Measurements from ENCODE around the gene NOSTRIN.

NOSTRIN gene

DNA sequence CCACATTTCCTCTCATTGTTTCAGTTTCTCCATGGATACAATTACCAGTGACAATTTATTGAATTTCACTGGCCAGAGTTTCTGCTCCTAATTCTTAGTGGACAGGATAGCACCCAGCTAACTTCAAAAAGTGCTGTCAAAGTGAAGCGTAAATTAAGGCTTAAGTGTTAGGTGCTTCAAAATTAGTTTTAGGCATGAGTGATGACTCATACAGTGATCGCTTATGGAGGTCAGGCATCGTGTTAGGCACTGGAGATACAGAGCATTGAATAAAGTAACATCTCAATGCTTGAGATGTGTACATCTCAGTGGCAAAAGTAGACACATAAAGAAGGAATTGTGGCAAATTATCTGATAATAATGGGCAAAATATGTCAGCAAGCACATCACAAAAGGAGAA lies 40.8 kb downstream of the NOSTRIN start:
- Mint-ChIP-seq H3K4me1 (no peaks in the 10 kb centered on the region), H3K9me3 (no peaks in the 10 kb centered on the region), H3K27me3 (ENCODE audit: low read depth, poor library complexity) (no peaks in the 10 kb centered on the region), H3K27ac (no peak overlapping the region), H3K36me3 (ENCODE audit: low read depth) (peaks cover 4% of the 10 kb centered on the region), H3K4me3 (no peak overlapping the region)
- TF ChIP-seq, protein P1, sequence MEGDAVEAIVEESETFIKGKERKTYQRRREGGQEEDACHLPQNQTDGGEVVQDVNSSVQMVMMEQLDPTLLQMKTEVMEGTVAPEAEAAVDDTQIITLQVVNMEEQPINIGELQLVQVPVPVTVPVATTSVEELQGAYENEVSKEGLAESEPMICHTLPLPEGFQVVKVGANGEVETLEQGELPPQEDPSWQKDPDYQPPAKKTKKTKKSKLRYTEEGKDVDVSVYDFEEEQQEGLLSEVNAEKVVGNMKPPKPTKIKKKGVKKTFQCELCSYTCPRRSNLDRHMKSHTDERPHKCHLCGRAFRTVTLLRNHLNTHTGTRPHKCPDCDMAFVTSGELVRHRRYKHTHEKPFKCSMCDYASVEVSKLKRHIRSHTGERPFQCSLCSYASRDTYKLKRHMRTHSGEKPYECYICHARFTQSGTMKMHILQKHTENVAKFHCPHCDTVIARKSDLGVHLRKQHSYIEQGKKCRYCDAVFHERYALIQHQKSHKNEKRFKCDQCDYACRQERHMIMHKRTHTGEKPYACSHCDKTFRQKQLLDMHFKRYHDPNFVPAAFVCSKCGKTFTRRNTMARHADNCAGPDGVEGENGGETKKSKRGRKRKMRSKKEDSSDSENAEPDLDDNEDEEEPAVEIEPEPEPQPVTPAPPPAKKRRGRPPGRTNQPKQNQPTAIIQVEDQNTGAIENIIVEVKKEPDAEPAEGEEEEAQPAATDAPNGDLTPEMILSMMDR (IDR thresholded peaks at IDR 0.05), result no peak
- DNase-seq, result no peak

DNA sequence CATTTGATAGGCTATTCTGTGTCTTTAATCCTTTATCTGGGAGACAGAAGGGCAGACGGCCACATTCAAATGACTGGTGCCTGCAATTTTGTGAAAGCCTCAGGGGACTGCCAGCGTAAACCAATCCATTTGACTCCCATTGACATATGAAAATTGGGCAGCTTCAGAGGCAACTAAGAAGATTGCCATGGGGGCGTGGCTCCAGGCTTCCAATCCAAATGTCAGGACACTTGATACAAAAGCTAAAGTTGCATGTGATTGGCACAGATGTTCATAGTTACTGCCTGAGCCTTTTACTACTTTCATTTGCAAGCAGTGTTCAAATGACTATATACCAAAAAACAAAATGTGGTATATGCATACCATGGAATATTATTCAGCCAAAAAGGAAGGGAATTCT lies 45.8 kb downstream of the NOSTRIN start:
- no peaks in the 10 kb centered on the region for H3K27me3 Mint-ChIP-seq (ENCODE audit: low read depth, poor library complexity)
- H3K4me3 Mint-ChIP-seq, result no peak overlapping the region
- peaks cover 5% of the 10 kb centered on the region for H3K4me1 Mint-ChIP-seq
- TF ChIP-seq, protein P1 (IDR thresholded peaks at IDR 0.05), result no peak
- H3K9me3 Mint-ChIP-seq, result no peaks in the 10 kb centered on the region
- peak; percentile 12 for DNase-seq
- peaks cover 16% of the 10 kb centered on the region for H3K36me3 Mint-ChIP-seq (ENCODE audit: low read depth)
- H3K27ac Mint-ChIP-seq, result no peak overlapping the region

DNA sequence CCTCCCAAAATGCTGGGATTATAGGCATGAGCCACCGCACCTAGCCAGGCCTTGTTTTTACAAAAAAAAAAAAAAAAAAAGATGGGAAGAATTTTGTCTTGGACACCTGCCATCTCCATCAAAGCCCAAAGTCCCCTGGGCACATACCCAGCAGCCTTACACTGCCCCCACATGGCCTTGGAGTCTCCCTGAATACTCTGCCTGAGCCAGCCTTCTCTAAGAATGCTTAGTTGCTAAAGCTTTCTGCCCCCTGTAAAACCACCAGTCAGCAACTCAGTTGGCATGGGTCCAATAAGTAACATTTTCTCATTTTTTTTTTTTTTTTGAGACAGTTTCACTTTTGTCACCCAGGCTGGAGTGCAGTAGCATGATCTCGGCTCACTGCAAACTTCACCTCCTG lies 47.2 kb downstream of the NOSTRIN start:
- DNase-seq, result no peak
- TF ChIP-seq, protein P1 (IDR thresholded peaks at IDR 0.05), result no peak
- H3K36me3 Mint-ChIP-seq (ENCODE audit: low read depth), result peaks cover 26% of the 10 kb centered on the region
- H3K27me3 Mint-ChIP-seq (ENCODE audit: low read depth, poor library complexity), result no peaks in the 10 kb centered on the region
- no peak overlapping the region for H3K27ac Mint-ChIP-seq
- no peaks in the 10 kb centered on the region for H3K9me3 Mint-ChIP-seq
- peaks cover 5% of the 10 kb centered on the region for H3K4me1 Mint-ChIP-seq
- no peak overlapping the region for H3K4me3 Mint-ChIP-seq

DNA sequence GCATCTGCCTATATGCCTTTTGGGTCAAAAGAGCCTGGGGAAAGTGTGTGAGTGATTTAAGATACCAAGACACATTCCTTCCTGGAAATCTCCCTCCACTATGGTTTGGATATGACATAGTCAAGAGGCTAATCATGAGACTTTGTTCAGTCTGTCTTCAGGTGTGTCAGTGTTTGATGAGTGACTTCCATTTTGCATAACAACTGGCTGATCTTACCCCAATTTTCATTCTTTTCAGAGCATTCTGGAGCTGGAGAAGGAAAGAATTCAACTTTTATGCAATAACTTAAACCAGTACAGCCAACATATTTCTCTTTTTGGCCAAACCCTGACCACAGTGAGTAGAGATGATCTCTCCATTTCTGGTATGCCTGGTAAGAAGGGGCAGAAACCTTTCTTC lies 48.4 kb downstream of the NOSTRIN start:
- Mint-ChIP-seq H3K36me3 (ENCODE audit: low read depth) (peaks cover 38% of the 10 kb centered on the region), H3K27ac (no peak overlapping the region), H3K4me3 (no peak overlapping the region), H3K9me3 (no peaks in the 10 kb centered on the region), H3K4me1 (peaks cover 5% of the 10 kb centered on the region), H3K27me3 (ENCODE audit: low read depth, poor library complexity) (no peaks in the 10 kb centered on the region)
- DNase-seq, result no peak
- TF ChIP-seq, protein P1 (IDR thresholded peaks at IDR 0.05), result no peak

DNA sequence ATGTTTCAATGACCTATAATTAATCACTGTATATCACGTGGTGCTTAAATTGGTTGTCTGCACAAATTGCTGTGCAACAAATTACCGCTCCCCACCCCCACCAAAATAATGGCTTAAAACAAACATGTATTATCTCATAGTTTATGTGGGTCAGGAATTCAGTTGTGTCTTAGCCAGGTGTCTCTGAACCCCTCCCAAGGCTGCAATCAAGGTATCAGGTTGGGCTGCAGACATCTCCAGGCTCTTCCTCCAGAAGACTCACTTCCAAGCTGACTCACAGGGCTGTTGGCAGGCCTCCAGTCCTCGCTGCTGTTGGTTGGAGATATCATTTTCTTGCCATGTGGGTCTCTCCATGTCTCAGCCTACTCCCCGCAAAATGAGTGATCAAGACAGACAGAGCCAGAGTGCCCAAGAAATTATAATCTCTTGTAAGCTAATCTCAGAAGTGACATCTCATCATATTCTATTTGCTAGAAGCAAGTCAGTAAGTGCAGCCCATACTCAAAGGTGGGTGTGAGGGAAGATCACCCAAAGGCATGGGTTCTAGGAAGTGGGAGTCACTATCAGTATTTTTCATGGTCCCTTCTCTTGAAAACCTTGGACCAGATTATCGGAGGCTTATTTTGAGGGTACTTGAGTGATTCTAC lies 49.4 kb downstream of the NOSTRIN start:
- H3K4me3 Mint-ChIP-seq, result no peak overlapping the region
- TF ChIP-seq, protein P1 (IDR thresholded peaks at IDR 0.05), result no peak
- H3K27ac Mint-ChIP-seq, result no peak overlapping the region
- no peaks in the 10 kb centered on the region for H3K9me3 Mint-ChIP-seq
- peaks cover 5% of the 10 kb centered on the region for H3K4me1 Mint-ChIP-seq
- H3K36me3 Mint-ChIP-seq (ENCODE audit: low read depth), result peaks cover 46% of the 10 kb centered on the region
- DNase-seq, result no peak
- H3K27me3 Mint-ChIP-seq (ENCODE audit: low read depth, poor library complexity), result no peaks in the 10 kb centered on the region

DNA sequence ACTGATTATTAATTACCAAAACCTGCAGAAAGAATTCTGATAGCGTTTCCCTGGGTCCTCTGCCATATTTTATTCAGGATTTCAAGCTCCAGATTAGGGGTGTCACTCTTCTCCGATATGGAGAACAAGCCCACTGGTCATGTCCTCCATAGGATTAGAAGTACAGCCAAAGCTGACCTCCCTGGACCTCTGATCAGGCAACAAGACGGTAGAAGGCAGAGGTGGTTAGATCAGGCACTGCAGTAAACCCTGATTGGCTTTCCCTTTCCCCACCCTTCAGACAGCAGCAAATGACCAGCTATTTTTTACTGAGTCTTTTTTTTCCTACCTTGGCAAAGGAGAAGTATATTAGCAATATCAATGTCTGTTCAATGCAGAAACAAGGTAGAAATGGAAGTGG lies 50.0 kb downstream of the NOSTRIN start:
- Mint-ChIP-seq H3K36me3 (ENCODE audit: low read depth) (peaks cover 53% of the 10 kb centered on the region), H3K27me3 (ENCODE audit: low read depth, poor library complexity) (no peaks in the 10 kb centered on the region), H3K27ac (no peak overlapping the region), H3K4me1 (peaks cover 5% of the 10 kb centered on the region), H3K4me3 (no peak overlapping the region), H3K9me3 (no peaks in the 10 kb centered on the region)
- TF ChIP-seq, protein P1 (IDR thresholded peaks at IDR 0.05), result no peak
- DNase-seq, result no peak

All from nephron progenitor cell (in vitro differentiated cells).